ENCODE data around the gene NUP205. TPM values are rescaled to one million over a fixed set of nuclear protein-coding genes. Genes with fewer than 3 reads are reported as not detected.
A peak's percentile ranks its signal among the peaks of the same experiment; 100 is the strongest.
"Not testable (repeated sequence)": the region's sequence is repeated elsewhere in the genome, so short reads cannot be mapped to it uniquely, and the experiment has no call there.

Gene NUP205
- total RNA-seq, 2 donors from 2014 or later: 45.4 to 47.4 TPM

GRCh38 chr7:135667626-135668025 is 109.9 kb downstream of the NUP205 start:
- H3K27me3 Mint-ChIP-seq; DNase-seq; H3K4me3 Mint-ChIP-seq; H3K36me3 Mint-ChIP-seq (ENCODE audit: low read depth); H3K27ac Mint-ChIP-seq; ATAC-seq; H3K9me3 ChIP-seq (ENCODE audit: control insufficient read depth, low read length, poor library complexity, severe bottlenecking): not testable (repeated sequence)
- H3K4me1 Mint-ChIP-seq: peaks cover 30% of the 10 kb centered on the region

GRCh38 chr7:135668852-135669395 is 111.2 kb downstream of the NUP205 start:
- H3K4me1 Mint-ChIP-seq: peaks cover 32% of the 10 kb centered on the region
- H3K27me3 Mint-ChIP-seq; DNase-seq; H3K36me3 Mint-ChIP-seq (ENCODE audit: low read depth); ATAC-seq; H3K27ac Mint-ChIP-seq; H3K4me3 Mint-ChIP-seq; H3K9me3 ChIP-seq (ENCODE audit: control insufficient read depth, low read length, poor library complexity, severe bottlenecking): not testable (repeated sequence)

DNA sequence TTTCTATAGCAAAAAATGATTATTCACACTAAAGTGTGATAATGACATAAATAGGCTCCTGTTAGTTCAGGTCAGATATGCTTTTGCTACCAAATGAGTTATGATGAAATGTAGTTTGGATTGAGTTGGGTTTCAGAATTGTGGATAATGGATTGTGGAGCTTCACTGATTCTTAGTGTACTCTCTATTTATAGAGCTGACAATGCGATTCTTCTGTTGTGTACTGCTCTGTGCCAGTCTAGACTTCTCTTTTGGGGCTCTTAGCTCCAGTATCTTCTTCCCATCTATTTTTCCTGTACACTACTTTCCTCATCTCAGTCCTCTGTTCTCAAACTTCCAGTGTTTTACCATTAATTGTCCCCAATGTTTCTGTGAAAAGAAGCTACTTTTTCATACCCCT is 112.1 kb downstream of the NUP205 start:
- Mint-ChIP-seq H3K27me3 (no peaks in the 10 kb centered on the region), H3K4me1 (peaks cover 28% of the 10 kb centered on the region), H3K27ac (no peak overlapping the region), H3K4me3 (no peak overlapping the region), H3K36me3 (ENCODE audit: low read depth) (peaks cover 5% of the 10 kb centered on the region)
- no peaks in the 10 kb centered on the region for H3K9me3 ChIP-seq (ENCODE audit: control insufficient read depth, low read length, poor library complexity, severe bottlenecking)
- ATAC-seq (no peak), DNase-seq (no peak)

GRCh38 chr7:135670179-135670578 is 112.5 kb downstream of the NUP205 start:
- no peak overlapping the region for H3K4me3 Mint-ChIP-seq
- H3K36me3 Mint-ChIP-seq (ENCODE audit: low read depth): peaks cover 6% of the 10 kb centered on the region
- ATAC-seq (no peak), DNase-seq (no peak)
- peaks cover 26% of the 10 kb centered on the region for H3K4me1 Mint-ChIP-seq
- H3K27me3 Mint-ChIP-seq: no peaks in the 10 kb centered on the region
- no peak overlapping the region for H3K27ac Mint-ChIP-seq
- H3K9me3 ChIP-seq (ENCODE audit: control insufficient read depth, low read length, poor library complexity, severe bottlenecking): no peaks in the 10 kb centered on the region

DNA sequence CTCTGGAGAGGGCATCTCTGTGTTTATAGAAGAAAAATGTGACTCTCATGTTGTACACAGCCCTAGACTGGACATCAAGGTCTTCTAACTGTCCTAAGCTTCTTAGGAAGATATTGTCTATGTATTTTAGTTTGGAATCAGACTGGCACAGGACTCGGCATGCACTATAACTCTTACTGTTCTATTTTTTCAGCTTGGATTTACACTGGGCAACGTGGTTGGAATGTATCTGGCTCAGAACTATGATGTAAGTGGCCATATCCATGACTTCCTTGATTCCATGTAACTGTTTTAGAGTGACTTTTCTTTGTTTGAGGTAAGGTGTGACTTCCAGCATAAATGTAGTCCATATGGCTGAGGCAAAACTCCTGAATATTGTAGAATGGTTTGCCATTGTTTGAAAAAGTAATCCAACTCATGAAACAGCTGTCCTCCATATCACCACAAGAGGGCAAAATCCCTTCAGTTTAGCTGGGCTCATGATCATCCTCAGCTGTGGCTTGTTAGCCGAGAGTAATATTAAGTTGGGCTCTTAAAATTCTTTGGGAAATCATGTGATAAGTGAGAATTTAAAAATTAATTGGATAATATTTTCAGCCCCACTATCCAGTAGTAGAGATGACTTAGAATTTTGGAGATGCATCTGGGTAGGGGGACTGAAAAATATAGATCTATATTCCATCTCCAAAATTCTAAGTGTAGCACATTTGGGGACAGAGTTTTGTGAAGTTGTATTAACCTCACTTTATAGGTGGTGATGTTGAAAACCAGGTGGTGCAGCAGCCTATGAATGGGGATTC is 115.0 kb downstream of the NUP205 start:
- H3K27me3 Mint-ChIP-seq: no peaks in the 10 kb centered on the region
- DNase-seq: no peak
- H3K27ac Mint-ChIP-seq: no peak overlapping the region
- peaks cover 7% of the 10 kb centered on the region for H3K36me3 Mint-ChIP-seq (ENCODE audit: low read depth)
- H3K4me1 Mint-ChIP-seq: peaks cover 20% of the 10 kb centered on the region
- no peaks in the 10 kb centered on the region for H3K9me3 ChIP-seq (ENCODE audit: control insufficient read depth, low read length, poor library complexity, severe bottlenecking)
- ATAC-seq: peak; percentile 65
- H3K4me3 Mint-ChIP-seq: no peak overlapping the region

DNA sequence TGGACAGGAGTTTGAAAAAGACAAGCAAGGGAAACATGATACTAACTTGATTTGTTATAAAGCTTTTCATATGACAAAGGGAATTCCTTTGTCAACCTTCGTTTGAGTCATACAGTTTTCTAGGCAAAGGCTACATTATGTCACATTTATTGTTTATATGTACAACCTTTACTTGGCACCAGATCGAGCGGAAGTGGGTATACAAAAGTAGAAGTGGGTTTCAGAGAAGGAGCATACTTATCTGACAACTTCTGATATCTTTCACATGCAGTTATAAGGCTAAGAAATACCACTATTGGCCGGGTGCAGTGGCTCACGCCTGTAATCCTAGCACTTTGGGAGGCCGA is 115.6 kb downstream of the NUP205 start:
- no peak overlapping the region for H3K27ac Mint-ChIP-seq
- H3K9me3 ChIP-seq (ENCODE audit: control insufficient read depth, low read length, poor library complexity, severe bottlenecking): no peaks in the 10 kb centered on the region
- peaks cover 20% of the 10 kb centered on the region for H3K4me1 Mint-ChIP-seq
- H3K36me3 Mint-ChIP-seq (ENCODE audit: low read depth): peaks cover 8% of the 10 kb centered on the region
- DNase-seq (no peak), ATAC-seq (no peak)
- H3K4me3 Mint-ChIP-seq: no peak overlapping the region
- H3K27me3 Mint-ChIP-seq: no peaks in the 10 kb centered on the region

DNA sequence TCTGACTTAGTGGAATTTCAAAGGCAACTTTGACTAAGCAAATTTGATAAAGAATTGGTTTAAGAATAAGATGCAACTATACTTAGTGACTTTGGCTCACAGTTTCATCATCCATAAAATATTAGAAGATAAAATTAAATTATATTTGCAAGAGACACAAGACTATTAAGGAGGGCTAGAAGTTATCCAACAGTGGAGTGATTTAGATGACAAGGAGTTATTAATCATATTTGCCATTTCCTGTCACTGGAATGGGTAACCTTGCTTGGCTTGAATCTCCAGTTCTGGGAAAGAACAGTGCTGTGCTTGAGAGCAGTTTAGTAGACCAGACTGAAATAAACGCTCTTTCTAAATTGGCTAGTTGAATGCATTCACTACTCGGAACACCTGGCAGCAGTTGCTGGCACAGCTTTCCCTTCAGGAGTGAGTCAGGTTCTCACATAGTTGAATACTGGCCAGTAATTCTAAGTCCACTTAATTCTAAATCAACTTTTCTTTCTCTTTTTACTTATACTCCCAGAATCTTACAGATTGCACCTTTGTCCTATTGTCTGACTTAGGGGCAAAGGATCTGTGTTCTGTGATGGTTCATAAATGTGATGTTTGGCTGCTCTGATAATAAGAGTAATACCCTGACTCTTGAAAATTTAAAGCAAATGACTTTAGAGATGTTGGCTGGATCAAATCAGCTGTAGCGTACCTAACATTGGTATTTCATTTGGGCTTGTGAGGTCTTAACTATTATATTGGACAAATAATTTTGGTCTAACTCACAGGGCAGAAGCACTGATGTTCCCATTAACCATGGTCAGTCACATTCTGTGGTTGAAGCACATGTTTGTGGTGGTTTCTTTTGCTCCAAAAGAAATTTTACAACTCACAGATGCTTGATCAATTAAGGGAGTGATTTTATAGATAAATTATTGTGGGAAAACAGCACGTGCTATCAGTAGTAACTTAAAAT is 121.2 kb downstream of the NUP205 start:
- ATAC-seq: no peak
- no peak overlapping the region for H3K4me3 Mint-ChIP-seq
- no peak overlapping the region for H3K27ac Mint-ChIP-seq
- no peak for DNase-seq
- no peaks in the 10 kb centered on the region for H3K27me3 Mint-ChIP-seq
- H3K36me3 Mint-ChIP-seq (ENCODE audit: low read depth): peaks cover 7% of the 10 kb centered on the region
- no peaks in the 10 kb centered on the region for H3K9me3 ChIP-seq (ENCODE audit: control insufficient read depth, low read length, poor library complexity, severe bottlenecking)
- H3K4me1 Mint-ChIP-seq: no peaks in the 10 kb centered on the region

GRCh38 chr7:135681762-135682161 is 124.0 kb downstream of the NUP205 start:
- ATAC-seq (no peak), DNase-seq (no peak)
- no peaks in the 10 kb centered on the region for H3K9me3 ChIP-seq (ENCODE audit: control insufficient read depth, low read length, poor library complexity, severe bottlenecking)
- Mint-ChIP-seq H3K27me3 (no peaks in the 10 kb centered on the region), H3K36me3 (ENCODE audit: low read depth) (peaks cover 8% of the 10 kb centered on the region), H3K4me1 (peaks cover 2% of the 10 kb centered on the region), H3K27ac (no peak overlapping the region), H3K4me3 (no peak overlapping the region)

DNA sequence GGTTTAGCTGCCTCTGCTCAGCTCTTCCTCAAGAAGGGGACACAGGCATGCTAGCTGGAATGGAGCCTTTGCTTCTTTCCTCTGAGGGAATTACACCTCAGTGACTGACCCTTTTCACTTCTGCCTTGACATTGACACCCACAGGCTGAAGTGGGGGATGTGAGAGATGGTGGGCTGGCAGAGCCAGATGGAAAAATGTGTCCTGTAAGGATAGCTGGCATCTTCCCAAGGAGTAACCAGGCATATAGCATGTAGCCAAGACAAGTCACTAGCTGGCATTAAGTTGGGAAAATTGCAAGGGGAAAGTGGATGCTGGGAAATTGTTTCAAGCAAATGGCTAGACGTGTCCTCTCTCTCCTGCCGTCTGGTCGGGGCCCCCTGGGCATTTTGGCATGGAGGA is 124.5 kb downstream of the NUP205 start:
- H3K36me3 Mint-ChIP-seq (ENCODE audit: low read depth): peaks cover 8% of the 10 kb centered on the region
- H3K27ac Mint-ChIP-seq: no peak overlapping the region

DNA sequence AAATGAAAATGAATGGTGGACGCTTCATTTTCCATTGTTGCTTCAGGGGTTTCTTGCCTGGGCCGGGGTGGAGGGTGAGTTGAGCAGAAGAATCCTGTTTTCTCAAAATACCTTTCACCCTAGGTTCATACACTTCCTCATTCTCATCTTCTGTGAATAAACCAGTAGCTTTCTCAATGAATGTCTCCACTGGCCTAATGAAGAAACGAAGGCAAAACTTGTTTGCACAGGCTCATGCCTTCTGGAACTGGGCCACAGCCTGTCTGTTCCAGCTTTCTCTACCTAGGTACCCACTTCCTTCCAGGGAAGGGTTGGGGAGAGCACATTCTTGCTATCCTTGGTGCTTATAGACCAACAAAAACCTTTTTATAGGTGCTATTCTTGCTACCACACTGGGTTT is 125.9 kb downstream of the NUP205 start:
- H3K27ac Mint-ChIP-seq: no peak overlapping the region
- H3K4me3 Mint-ChIP-seq: no peak overlapping the region
- ATAC-seq: no peak
- H3K36me3 Mint-ChIP-seq (ENCODE audit: low read depth): peaks cover 7% of the 10 kb centered on the region
- H3K27me3 Mint-ChIP-seq: no peaks in the 10 kb centered on the region
- peaks cover 4% of the 10 kb centered on the region for H3K4me1 Mint-ChIP-seq
- no peak for DNase-seq
- no peaks in the 10 kb centered on the region for H3K9me3 ChIP-seq (ENCODE audit: control insufficient read depth, low read length, poor library complexity, severe bottlenecking)

More for the DNA sequence above, 124.5 kb downstream of the NUP205 start:
- ATAC-seq: no peak
- no peak for DNase-seq
- H3K4me3 Mint-ChIP-seq: no peak overlapping the region
- H3K27me3 Mint-ChIP-seq: no peaks in the 10 kb centered on the region
- no peaks in the 10 kb centered on the region for H3K9me3 ChIP-seq (ENCODE audit: control insufficient read depth, low read length, poor library complexity, severe bottlenecking)
- H3K4me1 Mint-ChIP-seq: peaks cover 2% of the 10 kb centered on the region

GRCh38 chr7:135684136-135684535 is 126.4 kb downstream of the NUP205 start:
- DNase-seq: no peak
- H3K9me3 ChIP-seq (ENCODE audit: control insufficient read depth, low read length, poor library complexity, severe bottlenecking): no peaks in the 10 kb centered on the region
- no peaks in the 10 kb centered on the region for H3K27me3 Mint-ChIP-seq
- H3K4me1 Mint-ChIP-seq: peaks cover 4% of the 10 kb centered on the region
- no peak for ATAC-seq
- no peak overlapping the region for H3K4me3 Mint-ChIP-seq
- peaks cover 5% of the 10 kb centered on the region for H3K36me3 Mint-ChIP-seq (ENCODE audit: low read depth)
- no peak overlapping the region for H3K27ac Mint-ChIP-seq

GRCh38 chr7:135684699-135685098 is 127.0 kb downstream of the NUP205 start:
- Mint-ChIP-seq H3K36me3 (ENCODE audit: low read depth) (peaks cover 5% of the 10 kb centered on the region), H3K4me3 (no peak overlapping the region)
- ATAC-seq: no peak

GRCh38 chr7:135685306-135686084 is 127.8 kb downstream of the NUP205 start:
- no peak for DNase-seq
- H3K9me3 ChIP-seq (ENCODE audit: control insufficient read depth, low read length, poor library complexity, severe bottlenecking): no peaks in the 10 kb centered on the region
- no peak overlapping the region for H3K4me3 Mint-ChIP-seq
- no peaks in the 10 kb centered on the region for H3K27me3 Mint-ChIP-seq
- H3K27ac Mint-ChIP-seq: no peak overlapping the region
- no peak for ATAC-seq
- H3K4me1 Mint-ChIP-seq: peaks cover 4% of the 10 kb centered on the region
- H3K36me3 Mint-ChIP-seq (ENCODE audit: low read depth): peaks cover 5% of the 10 kb centered on the region

More at GRCh38 chr7:135684699-135685098, 127.0 kb downstream of the NUP205 start:
- Mint-ChIP-seq H3K27ac (no peak overlapping the region), H3K27me3 (no peaks in the 10 kb centered on the region), H3K4me1 (peaks cover 4% of the 10 kb centered on the region)
- H3K9me3 ChIP-seq (ENCODE audit: control insufficient read depth, low read length, poor library complexity, severe bottlenecking): no peaks in the 10 kb centered on the region
- no peak for DNase-seq
